HEK293 (cell line): ENCODE data around the gene MEAK7.

Source experiments
- CTCF ChIA-PET: fragments of 350-600 bp; formaldehyde crosslinking; extraction: SDS; loops from one replicate; lab custom pipeline; 2021; ENCODE audit warnings: antibody characterized with exemption; lab: Yijun Ruan, JAX
- POLR2A ChIA-PET: fragments of 300-600 bp; formaldehyde crosslinking; extraction: SDS; loops from one replicate; lab custom pipeline; 2020; ENCODE audit warnings: antibody characterized with exemption, inconsistent platforms; lab: Yijun Ruan, JAX
- H3K27ac ChIP-seq: fragments of 200-500 bp; sonication (Bioruptor generic); 2 replicates; pipeline ENCODE4 v1.5.1; 2014; ENCODE audit warnings: low read depth, low read length, control low read depth, inconsistent platforms; ENCODE audit errors: extremely low read depth
- H3K36me3 ChIP-seq, 2 experiments: fragments of 200-500 bp in 1 of 2; sonication (Bioruptor generic) in 1 of 2; 1 replicate in 1 of 2; 2 replicates in 1 of 2; pipeline ENCODE4 v1.5.1; 2014 to 2017; ENCODE audit warnings: inconsistent platforms in 2 of 2, low read length in 2 of 2; ENCODE audit not compliant: control insufficient read depth in 2 of 2, insufficient read depth in 1 of 2
- H3K4me1 ChIP-seq: fragments of 200-500 bp; sonication (Bioruptor generic); 2 replicates; pipeline ENCODE4 v1.5.1; 2014; ENCODE audit warnings: mild to moderate bottlenecking, low read length, inconsistent platforms; ENCODE audit not compliant: control insufficient read depth, insufficient read depth
- H3K4me3 ChIP-seq: 2 replicates; pipeline ENCODE4 v1.5.1; 2011; ENCODE audit warnings: low read depth, mild to moderate bottlenecking, control low read depth, low read length, moderate library complexity
- H3K9me3 ChIP-seq: fragments of 200-500 bp; sonication (Bioruptor generic); 2 replicates; pipeline ENCODE4 v1.5.1; 2014; ENCODE audit warnings: low read depth, low read length, inconsistent platforms; ENCODE audit not compliant: control insufficient read depth, insufficient read depth
- EGR2 ChIP-seq: fragments of 450-650 bp; formaldehyde crosslinking; IDR thresholded peaks from 2 replicates; pipeline ENCODE4 v1.5.1; 2016; ENCODE audit warnings: low read depth, missing biosample characterization, missing genetic modification characterization
- IKZF3 ChIP-seq: fragments of 450-650 bp; IDR thresholded peaks from 2 replicates; pipeline ENCODE4 v1.5.0; 2018; ENCODE audit warnings: missing biosample characterization, mild to moderate bottlenecking, missing genetic modification characterization, moderate library complexity
- KLF1 ChIP-seq: fragments of 450-650 bp; formaldehyde crosslinking; IDR thresholded peaks from 2 replicates; pipeline ENCODE4 v1.5.1; 2016; ENCODE audit warnings: missing biosample characterization, missing genetic modification characterization
- KLF16 ChIP-seq: fragments of 450-650 bp; formaldehyde crosslinking; IDR thresholded peaks from 2 replicates; pipeline ENCODE4 v1.5.1; 2017; ENCODE audit warnings: missing biosample characterization, missing genetic modification characterization
- PRDM10 ChIP-seq: fragments of 450-650 bp; formaldehyde crosslinking; IDR thresholded peaks from 2 replicates; pipeline ENCODE4 v1.5.1; 2016; ENCODE audit warnings: missing biosample characterization, missing genetic modification characterization
- SCRT1 ChIP-seq: fragments of 450-650 bp; formaldehyde crosslinking; IDR thresholded peaks from 2 replicates; pipeline ENCODE4 v1.5.1; 2016; ENCODE audit warnings: missing biosample characterization, missing genetic modification characterization, borderline replicate concordance
- ZBTB20 ChIP-seq: fragments of 450-650 bp; formaldehyde crosslinking; IDR thresholded peaks from 2 replicates; pipeline ENCODE4 v1.5.1; 2016; ENCODE audit warnings: missing biosample characterization, missing genetic modification characterization
- ZBTB21 ChIP-seq: fragments of 450-650 bp; formaldehyde crosslinking; IDR thresholded peaks from 2 replicates; pipeline ENCODE4 v1.5.1; 2017; ENCODE audit warnings: missing biosample characterization, missing genetic modification characterization
- ZNF138 ChIP-seq: fragments of 450-650 bp; formaldehyde crosslinking; IDR thresholded peaks from 2 replicates; pipeline ENCODE4 v1.5.1; 2016; ENCODE audit warnings: missing biosample characterization, missing genetic modification characterization, borderline replicate concordance
- ZNF274 ChIP-seq, 2 experiments: fragments of 200-500 bp in 1 of 2; fragments of 450-650 bp in 1 of 2; sonication (Bioruptor generic) in 1 of 2; formaldehyde crosslinking in 1 of 2; IDR thresholded peaks; 2 replicates each; pipeline versions ENCODE4 v1.5.1 to v1.6.1; 2014 to 2016; ENCODE audit warnings: borderline replicate concordance in 1 of 2, inconsistent platforms in 1 of 2, low read length in 1 of 2, missing biosample characterization in 1 of 2, missing genetic modification characterization in 1 of 2
- ZNF302 ChIP-seq: fragments of 450-650 bp; formaldehyde crosslinking; IDR thresholded peaks from 2 replicates; pipeline ENCODE4 v1.5.1; 2016; ENCODE audit warnings: missing biosample characterization, missing genetic modification characterization, low read depth
- ZNF335 ChIP-seq: fragments of 450-650 bp; formaldehyde crosslinking; conservative IDR thresholded peaks from 2 replicates; pipeline ENCODE4 v1.5.1; 2016; ENCODE audit warnings: missing biosample characterization, missing genetic modification characterization
- ZNF350 ChIP-seq: fragments of 450-650 bp; formaldehyde crosslinking; IDR thresholded peaks from 2 replicates; pipeline ENCODE4 v1.5.0; 2017; ENCODE audit warnings: missing biosample characterization, mild to moderate bottlenecking, missing genetic modification characterization
- ZNF394 ChIP-seq: fragments of 450-650 bp; formaldehyde crosslinking; IDR thresholded peaks from 2 replicates; pipeline ENCODE4 v1.5.1; 2016; ENCODE audit warnings: missing biosample characterization, missing genetic modification characterization, mild to moderate bottlenecking, moderate library complexity, borderline replicate concordance
- ZNF514 ChIP-seq: fragments of 450-650 bp; formaldehyde crosslinking; IDR thresholded peaks from 2 replicates; pipeline ENCODE4 v1.5.1; 2016; ENCODE audit warnings: missing biosample characterization, missing genetic modification characterization
- ZNF561 ChIP-seq: fragments of 450-650 bp; IDR thresholded peaks from 2 replicates; pipeline ENCODE4 v1.5.1; 2018; ENCODE audit warnings: missing biosample characterization, missing genetic modification characterization, borderline replicate concordance
- ZNF692 ChIP-seq: fragments of 450-650 bp; formaldehyde crosslinking; IDR thresholded peaks from 2 replicates; pipeline ENCODE4 v1.5.1; 2016; ENCODE audit warnings: missing biosample characterization, missing genetic modification characterization
- ZNF777 ChIP-seq: fragments of 450-650 bp; formaldehyde crosslinking; IDR thresholded peaks from 2 replicates; pipeline ENCODE4 v1.5.1; 2017; ENCODE audit warnings: missing biosample characterization, missing genetic modification characterization, borderline replicate concordance
- ZNF837 ChIP-seq: fragments of 450-650 bp; formaldehyde crosslinking; IDR thresholded peaks from 2 replicates; pipeline ENCODE4 v1.5.1; 2016; ENCODE audit warnings: missing biosample characterization, missing genetic modification characterization
- ZXDB ChIP-seq: fragments of 450-650 bp; formaldehyde crosslinking; IDR thresholded peaks from 2 replicates; pipeline ENCODE4 v1.5.1; 2016; ENCODE audit warnings: missing biosample characterization, missing genetic modification characterization

Gene MEAK7

GRCh38 chr16:84531671-84532111 lies 27.2 kb upstream of the MEAK7 start:
- POLR2A ChIA-PET: no interaction called here
- H3K4me3 ChIP-seq: no peak overlapping the region
- H3K9me3 ChIP-seq: no peaks in the 10 kb centered on the region
- no peaks in the 10 kb centered on the region for H3K36me3 ChIP-seq
- H3K4me1 ChIP-seq: no peaks in the 10 kb centered on the region
- no peak for TF ChIP-seq ZBTB20 (tag by site-specific recombination)
- TF ChIP-seq KLF16: no peak
- TF ChIP-seq ZNF394: no peak
- TF ChIP-seq ZNF350 (tag by site-specific recombination): no peak
- TF ChIP-seq ZNF692 (tag by site-specific recombination): no peak
- no peak for TF ChIP-seq EGR2 (tag by site-specific recombination)
- TF ChIP-seq SCRT1 (tag by site-specific recombination): no peak
- TF ChIP-seq ZNF138: no peak
- TF ChIP-seq ZNF302: no peak
- TF ChIP-seq ZNF837 (tag by site-specific recombination): no peak
- TF ChIP-seq, all 188 proteins: peak for 0
- CTCF ChIA-PET: interaction anchor here (0.7 to 3.5 kb wide), 3 partner anchors 21 to 343 kb away, joined by 3 to 17 read pairs (median 4); no protein-coding TSS in a partner anchor
- H3K27ac ChIP-seq: no peak overlapping the region

- ChIA-PET CTCF (interaction anchor here (0.6 to 3.5 kb wide), 4 partner anchors 9 to 45 kb away, joined by 3 to 17 read pairs (median 4); no protein-coding TSS in a partner anchor), POLR2A (no interaction called here)
- H3K27ac ChIP-seq: no peak overlapping the region
- no peak for TF ChIP-seq ZXDB (tag by site-specific recombination)
- no peak for TF ChIP-seq ZNF514
- no peak for TF ChIP-seq KLF1
- no peak for TF ChIP-seq PRDM10 (tag by site-specific recombination)
- no peak for TF ChIP-seq ZNF335 (tag by site-specific recombination)
- TF ChIP-seq ZNF561 (tag by site-specific recombination): no peak
- TF ChIP-seq ZNF274 (IDR thresholded peaks at IDR 0.05; ENCODE audit: low read length): no peak
- no peak for TF ChIP-seq ZNF274 (tag by site-specific recombination; IDR thresholded peaks at IDR 0.05; ENCODE audit: borderline replicate concordance)
- no peak for TF ChIP-seq ZNF777
- no peak for TF ChIP-seq ZBTB21 (tag by site-specific recombination)
- no peak for TF ChIP-seq IKZF3
- no peak overlapping the region for H3K4me3 ChIP-seq
- H3K4me1 ChIP-seq: no peaks in the 10 kb centered on the region
- H3K36me3 ChIP-seq: no peaks in the 10 kb centered on the region
- no peaks in the 10 kb centered on the region for H3K9me3 ChIP-seq
Observed at GRCh38 chr16:84530590-84530989, 26.1 kb upstream of the MEAK7 start.
